A673 (cell line): ENCODE data around the gene NCBP2L. TPM values are rescaled to one million over a fixed set of nuclear protein-coding genes. Genes with fewer than 3 reads are reported as not detected.

Experiments
- BruUV-seq: library from RNA; stranded (reverse); fragments of 400-500 nt; replicated peaks from 2 replicates; lab custom pipeline; 2021; lab: Mats Ljungman, UMichigan
- CTCF ChIA-PET: fragments of 300-600 bp; sonication (Branson Sonifier 250); formaldehyde crosslinking; loops from one replicate; lab custom pipeline; 2022; ENCODE audit warnings: antibody characterized with exemption; lab: Charles Lee
- POLR2A ChIA-PET: fragments of 300-600 bp; sonication (Branson Sonifier 250); formaldehyde crosslinking; loops from one replicate; lab custom pipeline; 2022; ENCODE audit warnings: antibody characterized with exemption; ENCODE audit not compliant: low non-redundant PET; lab: Charles Lee
- DNase-seq: peaks from one replicate; pipeline ENCODE4 v3.0.0-alpha.2; 2015; ENCODE audit warnings: low spot score
- H3K27ac ChIP-seq: fragments of 200-600 bp; sonication (generic); 2 replicates; pipeline ENCODE4 v1.5.1; 2016; ENCODE audit warnings: mixed run types, low read depth, mild to moderate bottlenecking, mixed read lengths, antibody characterized with exemption, low read length; ENCODE audit not compliant: poor library complexity, severe bottlenecking
- H3K27me3 ChIP-seq: fragments of 200-600 bp; sonication (generic); replicated peaks from 2 replicates; pipeline ENCODE4 v1.6.1; 2017; ENCODE audit warnings: mixed run types, low read depth, mild to moderate bottlenecking, mixed read lengths, antibody characterized with exemption, low read length; ENCODE audit not compliant: insufficient read depth, poor library complexity
- H3K36me3 ChIP-seq: fragments of 200-600 bp; sonication (generic); 2 replicates; pipeline ENCODE4 v1.6.1; 2016; ENCODE audit warnings: mixed run types, mild to moderate bottlenecking, mixed read lengths, antibody characterized with exemption, low read length; ENCODE audit not compliant: insufficient read depth, poor library complexity, severe bottlenecking
- H3K4me1 ChIP-seq: fragments of 200-600 bp; sonication (generic); 2 replicates; pipeline ENCODE4 v1.6.1; 2017; ENCODE audit warnings: mixed run types, mild to moderate bottlenecking, mixed read lengths, antibody characterized with exemption, low read length; ENCODE audit not compliant: insufficient read depth, poor library complexity, severe bottlenecking
- H3K4me3 ChIP-seq: fragments of 200-600 bp; sonication (generic); 2 replicates; pipeline ENCODE4 v1.5.1; 2016; ENCODE audit warnings: low read depth, mixed run types, mild to moderate bottlenecking, mixed read lengths, low read length; ENCODE audit not compliant: poor library complexity, severe bottlenecking
- H3K9me3 ChIP-seq: fragments of 200-600 bp; sonication (generic); 2 replicates; pipeline ENCODE4 v1.6.1; 2016; ENCODE audit warnings: mixed run types, low read depth, mild to moderate bottlenecking, mixed read lengths, antibody characterized with exemption, low read length; ENCODE audit not compliant: poor library complexity, severe bottlenecking
- CTCF ChIP-seq: fragments of 300-800, 200-600 bp; sonication (generic); conservative IDR thresholded peaks from 2 replicates; pipeline ENCODE4 v1.5.1; 2017; ENCODE audit warnings: low read depth, mild to moderate bottlenecking, antibody characterized with exemption, low read length, moderate library complexity, mixed read lengths
- EZH2 ChIP-seq: fragments of 200-600 bp; sonication (generic); IDR thresholded peaks from 2 replicates; pipeline ENCODE4 v1.6.1; 2017; ENCODE audit warnings: borderline replicate concordance, low read depth, mild to moderate bottlenecking, mixed read lengths, antibody characterized with exemption, low read length; ENCODE audit not compliant: poor library complexity, severe bottlenecking
- intact Hi-C: fragments of 100-400 bp; cut with micrococcal nuclease; formaldehyde crosslinking; loops from one replicate; pipeline ENCODE4 v1.10.0; 2022; ENCODE audit not compliant: unreplicated experiment
- total RNA-seq: library from RNA; stranded (reverse); gene quantifications from 2 replicates; pipeline ENCODE4 v1.2.3, GENCODE V29; 2021

NCBP2L gene
- total RNA-seq, 1 experiment from 2014 or later, result not detected

- no peaks in the 10 kb centered on the region for H3K36me3 ChIP-seq
- no peak overlapping the region for H3K4me3 ChIP-seq
- intact Hi-C loops, result no loop called here
- no peaks in the 10 kb centered on the region for H3K27me3 ChIP-seq
- no peak for DNase-seq
- ChIA-PET POLR2A (interaction anchor here (0.6 kb wide), 1 partner anchor 56 kb away, joined by 3 read pairs; no protein-coding TSS in a partner anchor), CTCF (no interaction called here)
- no peak overlapping the region for H3K27ac ChIP-seq
- H3K9me3 ChIP-seq, result no peaks in the 10 kb centered on the region
- H3K4me1 ChIP-seq, result peaks cover 30% of the 10 kb centered on the region
- BruUV-seq, result no TSS peak
- TF ChIP-seq CTCF (no peak), EZH2 (no peak)
These were observed 39.3 kb upstream of the NCBP2L start for GRCh38 chrX:107738272-107738671.

DNA sequence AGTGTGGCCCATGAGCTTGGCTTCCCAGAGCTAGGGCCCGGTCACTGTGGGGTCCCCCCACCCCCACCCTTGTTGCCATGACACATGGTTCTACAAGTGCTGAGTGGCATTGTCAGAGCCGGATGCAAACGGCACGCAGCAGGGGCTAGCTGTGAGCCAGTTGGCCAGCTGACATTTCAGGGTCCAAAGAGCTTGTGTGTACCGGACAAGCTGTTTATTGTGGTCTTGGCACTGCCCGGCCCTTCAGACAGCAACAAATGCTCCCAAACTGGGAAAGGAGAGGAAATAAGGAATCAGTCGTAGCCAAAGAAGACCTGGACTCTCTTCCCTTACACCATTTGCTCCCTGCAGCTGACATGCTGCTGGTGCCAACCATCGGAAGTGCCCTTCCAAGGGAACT lies 38.8 kb upstream of the NCBP2L start:
- peaks cover 30% of the 10 kb centered on the region for H3K4me1 ChIP-seq
- TF ChIP-seq CTCF (no peak), EZH2 (no peak)
- no peak overlapping the region for H3K4me3 ChIP-seq
- ChIA-PET CTCF (no interaction called here), POLR2A (no interaction called here)
- intact Hi-C loops, result no loop called here
- no TSS peak for BruUV-seq
- DNase-seq, result no peak
- H3K27ac ChIP-seq, result no peak overlapping the region
- no peaks in the 10 kb centered on the region for H3K9me3 ChIP-seq
- no peaks in the 10 kb centered on the region for H3K36me3 ChIP-seq
- no peaks in the 10 kb centered on the region for H3K27me3 ChIP-seq

GRCh38 chrX:107739541-107739940 lies 38.0 kb upstream of the NCBP2L start:
- TF ChIP-seq EZH2 (no peak), CTCF (no peak)
- Histone ChIP-seq H3K4me1 (peaks cover 28% of the 10 kb centered on the region), H3K4me3 (no peak overlapping the region), H3K9me3 (no peaks in the 10 kb centered on the region), H3K27ac (no peak overlapping the region), H3K36me3 (no peaks in the 10 kb centered on the region), H3K27me3 (no peaks in the 10 kb centered on the region)
- no peak for DNase-seq
- POLR2A ChIA-PET, result no interaction called here
- no TSS peak for BruUV-seq
- CTCF ChIA-PET, result no interaction called here
- intact Hi-C loops, result no loop called here
